Parathyroid adenoma (tissue), 2 donors: ENCODE data around the gene RBMS1.

ENCODE experiments used
- H2AFZ ChIP-seq: fragments of 300-600 bp; sonication (generic); one replicate; pipeline ENCODE4 v1.7.0; 2017; ENCODE audit warnings: antibody characterized with exemption, mild to moderate bottlenecking
- H3K27ac ChIP-seq: fragments of 300-600 bp; sonication (generic); one replicate; pipeline ENCODE4 v1.7.0; 2017
- H3K27me3 ChIP-seq: fragments of 300-600 bp; sonication (generic); one replicate; pipeline ENCODE4 v1.7.0; 2017; ENCODE audit warnings: low read length; ENCODE audit not compliant: control insufficient read depth, insufficient read depth
- H3K36me3 ChIP-seq: fragments of 300-600 bp; sonication (generic); one replicate; pipeline ENCODE4 v1.7.0; 2017; ENCODE audit warnings: low read length; ENCODE audit not compliant: control insufficient read depth, insufficient read depth
- H3K4me1 ChIP-seq: fragments of 300-600 bp; sonication (generic); one replicate; pipeline ENCODE4 v1.7.0; 2017; ENCODE audit warnings: control low read depth
- H3K4me2 ChIP-seq: fragments of 300-600 bp; sonication (generic); one replicate; pipeline ENCODE4 v1.7.0; 2017; ENCODE audit warnings: low read length
- H3K4me3 ChIP-seq: fragments of 300-600 bp; sonication (generic); one replicate; pipeline ENCODE4 v1.7.0; 2017; ENCODE audit warnings: low read depth, low read length
- H3K79me2 ChIP-seq: fragments of 300-600 bp; sonication (generic); one replicate; pipeline ENCODE4 v1.7.0; 2017; ENCODE audit warnings: control low read depth
- H3K9ac ChIP-seq: fragments of 300-600 bp; sonication (generic); one replicate; pipeline ENCODE4 v1.7.0; 2017; ENCODE audit warnings: mild to moderate bottlenecking
- H3K9me3 ChIP-seq: fragments of 300-600 bp; sonication (generic); one replicate; pipeline ENCODE4 v1.7.0; 2017; ENCODE audit warnings: low read length; ENCODE audit not compliant: control insufficient read depth
- TF ChIP-seq, protein P1 (sequence below): fragments of 300-600 bp; sonication (generic); IDR thresholded peaks from one replicate; pipeline ENCODE4 v1.7.0; 2017; ENCODE audit warnings: antibody characterized with exemption, mild to moderate bottlenecking
- donor health status: primary hyperparathyroidism.

RBMS1 gene

DNA sequence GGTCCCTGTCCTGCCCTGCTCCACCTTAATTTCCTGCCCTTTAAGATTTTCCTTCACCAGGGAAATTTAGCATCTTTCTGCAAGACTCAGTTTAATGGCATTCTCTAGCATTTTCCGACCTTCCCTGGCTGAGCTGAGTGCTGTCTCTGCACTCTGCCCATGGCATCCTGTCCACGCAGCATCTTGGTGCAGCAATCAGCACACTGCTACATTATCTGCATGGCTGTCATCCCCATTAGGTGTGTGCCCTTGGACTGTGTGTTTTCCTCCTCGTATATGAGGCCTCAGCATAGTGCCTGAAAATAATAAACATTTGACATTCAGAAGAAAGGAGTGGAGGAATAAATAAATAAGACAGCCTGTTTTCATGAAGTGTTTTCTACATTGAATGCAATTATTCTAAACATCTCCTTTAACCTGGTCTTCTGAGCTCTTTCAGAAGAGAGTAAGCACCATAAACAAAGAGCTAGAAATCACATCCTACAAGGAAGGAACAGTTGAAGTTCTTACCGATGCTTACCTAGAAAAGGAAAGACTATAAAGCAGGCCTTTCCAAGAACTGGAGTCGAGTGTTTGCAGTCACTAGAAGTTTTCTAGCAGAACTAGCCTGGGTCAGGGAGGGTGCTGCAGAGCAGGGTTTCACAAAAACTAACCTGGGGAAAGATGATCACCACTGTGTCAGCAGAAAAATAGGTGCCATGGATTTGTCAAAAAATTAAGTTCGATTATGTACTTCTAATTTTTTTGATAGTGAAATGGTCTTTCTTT, 162.2 kb downstream of the RBMS1 start:
- Histone ChIP-seq H3K9me3 (no peaks in the 10 kb centered on the region), H3K27ac (peak overlapping the region; percentile 37), H3K27me3 (no peaks in the 10 kb centered on the region), H3K4me3 (no peak overlapping the region), H3K36me3 (no peaks in the 10 kb centered on the region), H3K4me1 (peaks cover 64% of the 10 kb centered on the region), H2AFZ (no peak overlapping the region), H3K9ac (no peak overlapping the region), H3K79me2 (peaks cover 54% of the 10 kb centered on the region), H3K4me2 (no peak overlapping the region)
- TF ChIP-seq, protein P1, sequence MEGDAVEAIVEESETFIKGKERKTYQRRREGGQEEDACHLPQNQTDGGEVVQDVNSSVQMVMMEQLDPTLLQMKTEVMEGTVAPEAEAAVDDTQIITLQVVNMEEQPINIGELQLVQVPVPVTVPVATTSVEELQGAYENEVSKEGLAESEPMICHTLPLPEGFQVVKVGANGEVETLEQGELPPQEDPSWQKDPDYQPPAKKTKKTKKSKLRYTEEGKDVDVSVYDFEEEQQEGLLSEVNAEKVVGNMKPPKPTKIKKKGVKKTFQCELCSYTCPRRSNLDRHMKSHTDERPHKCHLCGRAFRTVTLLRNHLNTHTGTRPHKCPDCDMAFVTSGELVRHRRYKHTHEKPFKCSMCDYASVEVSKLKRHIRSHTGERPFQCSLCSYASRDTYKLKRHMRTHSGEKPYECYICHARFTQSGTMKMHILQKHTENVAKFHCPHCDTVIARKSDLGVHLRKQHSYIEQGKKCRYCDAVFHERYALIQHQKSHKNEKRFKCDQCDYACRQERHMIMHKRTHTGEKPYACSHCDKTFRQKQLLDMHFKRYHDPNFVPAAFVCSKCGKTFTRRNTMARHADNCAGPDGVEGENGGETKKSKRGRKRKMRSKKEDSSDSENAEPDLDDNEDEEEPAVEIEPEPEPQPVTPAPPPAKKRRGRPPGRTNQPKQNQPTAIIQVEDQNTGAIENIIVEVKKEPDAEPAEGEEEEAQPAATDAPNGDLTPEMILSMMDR: no peak

DNA sequence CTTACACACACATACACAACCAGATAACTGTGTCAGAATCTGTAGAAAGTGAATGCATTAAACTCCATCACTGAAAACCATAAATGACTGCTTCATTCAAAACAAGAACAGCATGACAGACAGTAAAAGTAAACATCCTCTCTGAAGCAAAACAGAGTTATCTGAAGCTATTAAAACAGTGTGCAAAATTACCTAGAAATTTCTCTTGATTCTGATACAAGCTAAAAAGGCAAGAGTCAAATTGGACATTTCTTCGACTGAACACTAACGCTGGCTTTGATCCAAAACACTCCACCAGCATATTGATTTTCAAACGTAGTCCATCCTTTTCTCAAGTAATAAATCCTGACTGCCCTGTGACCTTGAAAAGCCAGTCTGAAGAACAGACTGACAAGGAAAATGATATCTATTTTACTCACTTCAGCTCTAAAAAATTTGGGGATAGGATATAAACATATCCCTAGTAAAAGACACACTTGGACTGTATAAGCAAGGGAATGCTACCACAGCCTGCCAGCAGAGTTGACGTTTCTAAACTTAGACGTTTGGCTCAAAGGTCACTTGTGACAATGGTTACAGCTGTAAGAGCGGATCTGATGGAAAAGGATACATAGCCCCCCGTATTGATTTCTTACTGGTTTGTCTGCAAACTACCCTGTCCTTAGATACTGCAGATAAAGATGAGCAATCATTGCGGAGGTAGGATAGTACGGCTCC, 164.6 kb downstream of the RBMS1 start:
- peaks cover 62% of the 10 kb centered on the region for H3K4me1 ChIP-seq

DNA sequence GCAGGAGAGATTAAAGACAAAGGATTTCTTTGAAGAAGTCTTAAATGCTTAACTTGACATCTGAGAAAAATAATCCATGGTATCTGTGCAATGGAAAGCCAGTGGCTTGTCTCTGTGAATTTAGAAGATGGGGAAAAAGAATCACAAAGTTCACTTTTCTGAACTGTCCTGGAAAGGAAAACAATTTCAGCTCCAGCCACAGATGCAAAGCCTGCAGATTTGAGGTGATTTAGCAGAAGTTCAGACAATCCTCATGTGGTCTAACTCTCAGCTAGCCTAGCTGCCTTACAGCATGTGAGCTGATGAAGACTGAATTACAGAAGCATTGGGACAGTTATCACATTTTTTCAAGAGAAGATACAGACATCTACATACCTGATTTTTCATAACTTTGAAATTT, 166.8 kb downstream of the RBMS1 start:
- H3K9me3 ChIP-seq: no peaks in the 10 kb centered on the region
- peak overlapping the region; percentile 13 for H3K27ac ChIP-seq
- H3K4me2 ChIP-seq: no peak overlapping the region
- no peak overlapping the region for H2AFZ ChIP-seq
- TF ChIP-seq, protein P1: no peak
- H3K79me2 ChIP-seq: peaks cover 63% of the 10 kb centered on the region
- no peaks in the 10 kb centered on the region for H3K36me3 ChIP-seq
- H3K27me3 ChIP-seq: no peaks in the 10 kb centered on the region
- H3K4me3 ChIP-seq: no peak overlapping the region
- H3K4me1 ChIP-seq: peaks cover 51% of the 10 kb centered on the region
- H3K9ac ChIP-seq: no peak overlapping the region

More for the DNA sequence above, 164.6 kb downstream of the RBMS1 start:
- no peak overlapping the region for H3K9ac ChIP-seq
- H3K27ac ChIP-seq: peak overlapping the region; percentile 65
- H3K27me3 ChIP-seq: no peaks in the 10 kb centered on the region
- H3K79me2 ChIP-seq: peaks cover 52% of the 10 kb centered on the region
- no peaks in the 10 kb centered on the region for H3K36me3 ChIP-seq
- TF ChIP-seq, protein P1: no peak
- H3K9me3 ChIP-seq: no peaks in the 10 kb centered on the region
- peak overlapping the region; percentile 26 for H3K4me2 ChIP-seq
- no peak overlapping the region for H3K4me3 ChIP-seq
- no peak overlapping the region for H2AFZ ChIP-seq

DNA sequence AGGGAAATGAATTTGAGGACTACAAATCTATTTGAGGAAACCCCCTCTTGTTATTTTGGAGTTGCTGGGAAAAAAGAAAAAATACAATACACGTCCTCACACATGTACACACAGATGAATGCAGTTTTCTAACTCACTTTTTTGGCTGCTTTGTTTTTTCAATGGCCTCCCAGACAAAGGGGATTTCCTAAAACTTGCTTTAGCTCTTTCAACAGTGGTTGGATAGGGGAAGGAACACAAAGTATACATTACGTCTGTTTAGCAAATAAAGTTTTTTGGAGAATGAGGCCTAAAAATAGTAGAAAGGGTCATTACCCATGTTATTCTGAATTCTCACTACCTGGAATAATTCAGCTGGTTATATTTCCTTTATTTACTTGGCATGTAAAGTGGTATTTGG, 168.2 kb downstream of the RBMS1 start:
- no peak overlapping the region for H3K4me3 ChIP-seq
- H2AFZ ChIP-seq: no peak overlapping the region
- H3K9ac ChIP-seq: no peak overlapping the region
- TF ChIP-seq, protein P1: no peak
- H3K4me2 ChIP-seq: no peak overlapping the region
- peaks cover 41% of the 10 kb centered on the region for H3K4me1 ChIP-seq
- H3K27ac ChIP-seq: no peak overlapping the region
- no peaks in the 10 kb centered on the region for H3K36me3 ChIP-seq
- H3K27me3 ChIP-seq: no peaks in the 10 kb centered on the region
- H3K9me3 ChIP-seq: no peaks in the 10 kb centered on the region
- peaks cover 63% of the 10 kb centered on the region for H3K79me2 ChIP-seq
